Activated CD8-positive, alpha-beta memory T cell treated with anti-CD3 and anti-CD28 coated beads, Interleukin-2, amount 50 U/mL, for 1 hour (primary cell): Measurements from ENCODE around the gene OR2G6.
"Not testable (repeated sequence)": the region's sequence is repeated elsewhere in the genome, so short reads cannot be mapped to it uniquely, and the experiment has no call there.

Experiments used
- DNase-seq: peaks from one replicate; pipeline ENCODE4 v3.0.0-alpha.2; 2020; ENCODE audit errors: extremely low read depth

The OR2G6 gene

DNA sequence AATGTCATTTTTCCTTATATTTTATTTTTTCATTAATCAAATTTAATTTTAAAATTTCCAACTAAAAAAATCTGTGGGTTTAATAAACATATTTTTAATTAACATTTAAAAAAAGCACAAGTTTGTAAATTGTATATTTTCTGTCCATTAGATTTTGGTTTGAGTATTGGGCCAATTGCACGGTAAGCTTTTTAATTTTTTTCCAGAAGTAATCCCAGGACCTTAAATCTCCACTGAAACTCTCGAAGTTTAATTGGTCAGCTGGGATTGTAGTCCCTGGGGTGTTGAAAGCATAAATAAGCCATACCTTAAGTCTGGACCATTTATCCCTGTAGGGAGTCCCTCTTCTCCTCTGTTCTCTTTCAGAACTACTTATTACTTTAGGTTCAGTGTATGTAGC lies at the start of gene OR2G6:
OR2G6 (plus strand) TSS at position 301 of the 400 bp plus-strand sequence. CDS start 13,574 bp downstream, outside the sequence.
- DNase-seq: not testable (repeated sequence)

DNA sequence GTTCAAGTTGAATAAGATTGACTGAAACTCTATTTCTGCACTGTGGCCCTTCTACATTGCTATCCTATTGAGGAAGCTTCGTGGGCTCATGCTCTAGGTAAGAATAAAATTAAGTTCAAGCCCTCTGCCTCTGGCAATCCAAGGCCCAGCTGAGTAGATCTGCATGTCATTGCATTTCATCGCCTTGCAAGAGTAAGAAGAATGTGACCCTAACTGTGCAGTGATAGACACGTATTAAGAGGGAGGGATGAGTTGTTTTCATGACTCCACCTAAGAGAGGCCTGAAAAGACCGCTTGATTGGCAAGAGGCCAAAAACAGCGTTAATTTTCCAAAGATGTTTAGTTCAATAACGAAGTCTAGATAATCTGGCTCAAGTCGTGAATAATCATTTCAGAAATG lies 48.8 kb upstream of the OR2G6 start:
- not testable (repeated sequence) for DNase-seq

DNA sequence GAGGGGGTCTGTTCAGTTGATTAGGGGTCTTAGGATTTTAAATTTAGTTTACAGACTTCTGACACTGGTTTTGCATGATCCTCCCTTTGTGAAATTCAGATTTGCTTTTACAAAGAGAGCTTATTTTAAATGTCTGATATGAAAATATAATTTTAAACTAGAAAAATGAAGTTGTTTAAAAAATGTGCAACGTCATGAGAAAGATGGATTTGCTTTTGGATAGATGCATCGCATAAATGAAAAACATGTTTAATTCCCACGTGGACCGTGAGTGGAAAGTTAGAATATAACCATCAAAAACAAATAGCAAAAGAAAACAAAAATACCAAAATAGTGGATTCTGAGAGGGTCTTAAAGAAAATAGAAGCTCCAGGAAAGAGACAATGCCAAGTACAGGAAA lies 36.7 kb upstream of the OR2G6 start:
- DNase-seq: no peak

DNA sequence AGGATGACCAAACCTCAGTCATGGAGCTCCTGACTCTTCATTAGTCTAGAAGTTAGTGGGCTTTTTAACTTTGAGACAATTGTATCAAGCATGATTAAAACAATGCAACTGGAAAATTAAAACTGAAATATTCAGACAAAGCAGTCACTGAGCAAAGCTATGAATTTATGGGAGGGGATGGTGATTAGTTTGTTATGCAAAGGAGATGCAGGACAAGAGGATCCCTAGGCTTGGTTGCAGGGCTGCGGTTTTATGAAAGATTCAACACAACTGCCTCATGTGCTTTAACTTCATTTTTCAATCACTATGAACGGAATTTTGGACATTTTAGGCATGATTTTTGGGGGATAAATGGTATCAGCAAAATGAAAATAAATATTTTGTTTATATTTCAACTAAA lies 35.8 kb upstream of the OR2G6 start:
- not testable (repeated sequence) for DNase-seq

DNA sequence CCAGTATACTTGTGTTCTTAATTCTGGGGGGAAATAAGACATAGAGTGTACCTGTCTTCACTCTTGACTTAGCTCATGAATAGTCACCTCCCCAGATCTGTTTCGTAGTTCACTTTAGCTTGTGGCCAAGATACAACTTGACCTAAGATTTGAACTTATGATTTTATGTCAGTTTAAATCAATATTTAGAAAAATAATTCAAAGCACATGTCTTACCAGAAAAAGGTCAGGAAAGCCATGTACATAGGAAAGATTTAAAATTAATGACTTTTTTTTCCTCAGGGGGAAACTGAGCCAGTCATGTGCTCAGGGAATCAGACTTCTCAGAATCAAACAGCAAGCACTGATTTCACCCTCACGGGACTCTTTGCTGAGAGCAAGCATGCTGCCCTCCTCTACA lies 34.8 kb upstream of the OR2G6 start, which contains the start of gene OR2T3:
OR2T3 (plus strand) TSS at position 301 of the 400 bp plus-strand sequence; CDS start at position 301, 0 bp downstream.
- not testable (repeated sequence) for DNase-seq

DNA sequence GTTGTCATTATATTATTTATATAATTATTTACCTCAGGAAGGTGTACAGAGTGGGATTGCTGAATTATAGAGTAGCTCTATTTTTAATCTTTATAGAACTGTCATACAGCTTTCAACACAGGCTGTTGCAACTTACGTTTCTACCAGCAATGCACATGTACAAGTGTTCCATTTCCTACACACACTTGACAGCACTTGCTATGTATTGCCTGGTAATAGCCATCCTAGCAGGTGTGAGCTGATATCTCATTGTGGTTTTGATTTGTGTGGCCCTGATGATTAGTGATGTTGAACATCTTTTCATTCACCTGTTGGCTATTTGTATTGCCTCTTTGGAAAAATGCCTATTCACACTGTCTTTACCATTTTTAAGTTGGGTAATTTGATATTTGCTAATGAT lies 32.2 kb upstream of the OR2G6 start:
- DNase-seq: not testable (repeated sequence)

DNA sequence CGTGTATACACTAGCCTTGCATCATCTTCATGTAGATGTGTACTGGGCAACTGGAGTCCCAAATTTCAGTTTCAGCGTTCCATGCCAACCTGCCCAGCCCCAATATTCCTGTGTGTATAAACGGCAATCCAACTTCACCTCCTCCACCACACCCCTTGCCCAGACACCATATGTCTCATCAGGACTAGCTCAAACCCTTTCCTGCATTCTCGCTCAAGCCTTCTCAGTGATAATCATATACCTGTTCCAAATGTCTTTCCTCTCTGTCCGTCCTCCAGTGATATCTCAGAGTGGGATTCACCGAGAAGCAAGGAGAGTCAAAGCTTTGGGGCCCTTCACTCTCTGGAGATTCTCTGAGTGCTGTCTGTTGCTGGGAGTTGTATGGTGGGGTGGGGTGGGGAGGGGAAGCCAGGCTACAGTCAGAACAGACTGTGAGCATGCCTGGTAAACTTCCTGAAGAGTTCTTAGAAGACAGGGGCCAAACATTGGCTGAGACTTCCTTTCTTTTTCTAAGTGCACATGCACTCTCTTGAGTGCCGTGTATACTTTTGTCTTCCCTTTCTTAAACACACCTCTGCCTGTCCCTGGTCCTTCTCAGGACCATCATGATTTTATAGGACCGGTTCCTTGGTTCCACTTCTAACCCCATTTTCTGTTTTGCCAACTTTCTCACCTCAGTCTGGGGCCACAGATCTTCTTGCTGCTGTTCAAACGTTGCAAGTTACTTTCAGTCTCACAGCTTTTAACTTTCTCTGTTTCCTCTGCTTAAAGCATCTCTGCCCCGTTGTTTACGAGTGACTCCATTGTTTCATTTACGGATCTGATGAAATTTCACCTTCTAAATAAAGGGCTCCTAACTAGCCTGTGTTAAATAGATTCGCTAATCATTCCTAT lies 25.9 kb upstream of the OR2G6 start:
- not testable (repeated sequence) for DNase-seq

DNA sequence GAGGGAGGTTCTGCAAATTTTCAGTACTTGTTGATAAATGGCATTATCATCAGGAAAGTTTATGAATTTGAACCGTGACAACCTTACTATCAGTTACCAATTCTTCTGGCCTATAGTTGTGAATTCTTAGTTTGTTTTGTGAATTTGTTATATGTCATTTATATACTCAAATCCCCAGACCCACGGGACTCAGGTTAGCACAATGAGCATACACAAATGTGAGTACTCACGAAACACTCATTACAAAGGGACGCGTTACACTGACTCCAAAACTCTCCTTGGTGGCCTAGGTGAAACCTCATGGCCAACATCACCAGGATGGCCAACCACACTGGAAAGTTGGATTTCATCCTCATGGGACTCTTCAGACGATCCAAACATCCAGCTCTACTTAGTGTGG lies 19.6 kb upstream of the OR2G6 start, which contains the start of gene OR2T5:
OR2T5 (plus strand) TSS at position 301 of the 400 bp plus-strand sequence; CDS start at position 301, 0 bp downstream.
- DNase-seq: not testable (repeated sequence)

DNA sequence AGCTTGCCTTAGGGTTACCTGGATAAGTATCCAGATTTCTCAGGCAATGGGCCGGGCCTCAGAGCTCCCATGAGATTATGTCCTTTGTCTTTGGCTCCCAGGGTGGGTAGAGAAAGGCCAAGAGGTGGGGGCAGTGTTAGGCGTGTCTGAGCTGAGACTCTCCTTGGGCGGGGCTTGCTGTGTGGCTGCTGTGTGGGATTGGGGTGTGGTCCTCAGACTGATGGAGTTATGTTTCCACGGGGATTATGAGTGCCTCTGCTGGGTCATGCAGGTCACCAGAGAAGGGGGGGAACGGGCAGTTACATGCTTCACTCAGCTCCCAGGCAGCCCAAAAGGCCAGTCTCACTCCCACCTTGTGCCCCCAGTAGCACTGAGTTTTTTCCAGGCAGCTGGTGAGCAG lies 11.2 kb upstream of the OR2G6 start:
- not testable (repeated sequence) for DNase-seq

DNA sequence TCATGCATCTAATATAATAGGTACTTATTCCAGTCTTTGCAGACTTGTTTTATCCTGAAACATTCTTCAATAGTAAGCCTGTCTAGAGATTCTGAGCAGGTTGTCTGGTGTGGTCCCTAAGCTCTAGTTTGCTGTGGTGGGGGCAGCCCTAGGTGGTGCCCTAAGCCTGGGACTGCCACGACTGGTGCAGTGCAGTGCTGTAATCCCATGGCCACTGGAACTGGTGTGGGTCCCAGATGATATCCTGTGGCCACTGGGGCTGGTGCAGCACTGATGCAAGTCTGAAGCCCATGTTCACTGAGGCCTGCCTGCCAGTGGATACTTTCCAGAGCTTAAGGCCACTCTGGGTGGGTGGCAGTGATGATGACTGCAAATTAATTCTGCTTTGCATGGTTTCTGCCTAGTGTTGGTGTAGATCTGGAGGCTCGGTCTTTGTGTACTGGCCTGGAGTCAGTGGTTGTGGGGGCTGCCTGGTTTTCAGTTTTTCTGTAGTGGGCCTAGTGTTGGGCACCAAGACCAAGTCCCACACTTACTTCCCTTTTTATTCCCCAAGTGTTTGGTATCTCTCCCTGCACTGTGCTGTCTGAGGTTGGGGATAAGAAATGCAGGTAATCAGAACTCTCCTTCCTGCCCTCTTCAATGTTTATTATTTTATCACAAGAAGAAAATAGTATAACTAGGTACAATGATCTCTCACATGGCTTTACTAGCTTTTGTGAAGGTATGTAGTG lies 7.4 kb upstream of the OR2G6 start:
- not testable (repeated sequence) for DNase-seq

DNA sequence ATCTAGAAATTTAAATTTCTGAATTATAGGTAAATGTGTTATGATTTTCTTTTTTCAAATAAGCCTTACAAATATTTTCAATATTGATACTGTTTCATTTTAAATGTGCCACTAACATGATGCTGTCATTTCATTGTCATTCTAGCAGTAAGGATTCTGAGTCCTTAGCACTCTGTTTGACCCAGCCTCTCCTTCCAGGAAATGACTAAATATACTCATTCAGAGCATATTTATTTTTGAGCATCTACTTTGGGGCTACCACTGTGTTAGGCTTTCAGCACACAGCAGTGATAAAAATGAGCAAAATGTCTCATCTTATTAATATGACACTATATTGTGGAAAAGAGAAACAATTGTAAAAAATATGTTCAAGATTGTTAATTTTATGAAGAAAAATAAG lies 2.3 kb downstream of the OR2G6 start:
- not testable (repeated sequence) for DNase-seq

DNA sequence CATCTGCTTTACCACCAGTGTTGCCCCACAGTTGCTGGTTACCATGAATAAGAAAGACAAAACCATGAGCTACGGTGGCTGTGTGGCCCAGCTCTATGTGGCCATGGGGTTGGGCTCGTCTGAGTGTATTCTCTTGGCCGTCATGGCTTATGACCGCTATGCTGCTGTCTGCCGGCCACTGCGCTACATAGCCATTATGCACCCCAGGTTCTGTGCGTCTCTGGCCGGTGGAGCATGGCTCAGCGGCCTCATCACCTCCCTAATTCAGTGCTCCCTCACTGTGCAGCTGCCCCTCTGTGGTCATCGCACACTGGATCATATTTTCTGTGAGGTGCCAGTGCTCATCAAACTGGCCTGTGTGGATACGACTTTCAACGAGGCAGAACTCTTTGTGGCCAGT lies 14.0 kb downstream of the OR2G6 start:
- DNase-seq: no peak

DNA sequence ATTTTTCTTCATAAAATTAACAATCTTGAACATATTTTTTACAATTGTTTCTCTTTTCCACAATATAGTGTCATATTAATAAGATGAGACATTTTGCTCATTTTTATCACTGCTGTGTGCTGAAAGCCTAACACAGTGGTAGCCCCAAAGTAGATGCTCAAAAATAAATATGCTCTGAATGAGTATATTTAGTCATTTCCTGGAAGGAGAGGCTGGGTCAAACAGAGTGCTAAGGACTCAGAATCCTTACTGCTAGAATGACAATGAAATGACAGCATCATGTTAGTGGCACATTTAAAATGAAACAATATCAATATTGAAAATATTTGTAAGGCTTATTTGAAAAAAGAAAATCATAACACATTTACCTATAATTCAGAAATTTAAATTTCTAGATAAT lies 29.6 kb downstream of the OR2G6 start:
- not testable (repeated sequence) for DNase-seq

DNA sequence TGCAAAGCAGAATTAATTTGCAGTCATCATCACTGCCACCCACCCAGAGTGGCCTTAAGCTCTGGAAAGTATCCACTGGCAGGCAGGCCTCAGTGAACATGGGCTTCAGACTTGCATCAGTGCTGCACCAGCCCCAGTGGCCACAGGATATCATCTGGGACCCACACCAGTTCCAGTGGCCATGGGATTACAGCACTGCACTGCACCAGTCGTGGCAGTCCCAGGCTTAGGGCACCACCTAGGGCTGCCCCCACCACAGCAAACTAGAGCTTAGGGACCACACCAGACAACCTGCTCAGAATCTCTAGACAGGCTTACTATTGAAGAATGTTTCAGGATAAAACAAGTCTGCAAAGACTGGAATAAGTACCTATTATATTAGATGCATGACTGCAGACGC lies 39.5 kb downstream of the OR2G6 start:
- DNase-seq: not testable (repeated sequence)

DNA sequence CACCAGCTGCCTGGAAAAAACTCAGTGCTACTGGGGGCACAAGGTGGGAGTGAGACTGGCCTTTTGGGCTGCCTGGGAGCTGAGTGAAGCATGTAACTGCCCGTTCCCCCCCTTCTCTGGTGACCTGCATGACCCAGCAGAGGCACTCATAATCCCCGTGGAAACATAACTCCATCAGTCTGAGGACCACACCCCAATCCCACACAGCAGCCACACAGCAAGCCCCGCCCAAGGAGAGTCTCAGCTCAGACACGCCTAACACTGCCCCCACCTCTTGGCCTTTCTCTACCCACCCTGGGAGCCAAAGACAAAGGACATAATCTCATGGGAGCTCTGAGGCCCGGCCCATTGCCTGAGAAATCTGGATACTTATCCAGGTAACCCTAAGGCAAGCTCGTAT lies 43.2 kb downstream of the OR2G6 start:
- DNase-seq: not testable (repeated sequence)

DNA sequence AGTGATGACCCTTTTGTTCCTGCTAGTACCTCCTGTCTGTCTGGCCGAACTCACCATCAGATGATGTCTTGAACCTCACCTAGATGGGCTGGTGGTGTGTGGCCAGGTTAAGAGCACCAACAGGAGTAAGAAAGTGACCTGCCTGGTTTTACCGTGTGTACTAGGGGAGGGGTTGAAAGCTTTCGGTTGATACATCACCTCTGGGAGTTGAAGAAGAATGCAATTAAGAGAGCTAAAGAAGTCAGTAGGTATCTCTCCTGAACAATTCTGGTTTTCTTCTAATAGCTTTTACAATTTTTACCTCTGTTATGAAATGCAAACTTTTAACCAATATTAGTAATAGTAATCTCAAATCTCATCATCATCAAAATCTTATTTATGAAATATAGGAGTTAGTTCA lies 54.8 kb downstream of the OR2G6 start, which contains the start of gene OR2T29:
OR2T29 (minus strand) TSS at position 101 of the 400 bp plus-strand sequence. CDS start 3,281 bp downstream, outside the sequence.
- not testable (repeated sequence) for DNase-seq

DNA sequence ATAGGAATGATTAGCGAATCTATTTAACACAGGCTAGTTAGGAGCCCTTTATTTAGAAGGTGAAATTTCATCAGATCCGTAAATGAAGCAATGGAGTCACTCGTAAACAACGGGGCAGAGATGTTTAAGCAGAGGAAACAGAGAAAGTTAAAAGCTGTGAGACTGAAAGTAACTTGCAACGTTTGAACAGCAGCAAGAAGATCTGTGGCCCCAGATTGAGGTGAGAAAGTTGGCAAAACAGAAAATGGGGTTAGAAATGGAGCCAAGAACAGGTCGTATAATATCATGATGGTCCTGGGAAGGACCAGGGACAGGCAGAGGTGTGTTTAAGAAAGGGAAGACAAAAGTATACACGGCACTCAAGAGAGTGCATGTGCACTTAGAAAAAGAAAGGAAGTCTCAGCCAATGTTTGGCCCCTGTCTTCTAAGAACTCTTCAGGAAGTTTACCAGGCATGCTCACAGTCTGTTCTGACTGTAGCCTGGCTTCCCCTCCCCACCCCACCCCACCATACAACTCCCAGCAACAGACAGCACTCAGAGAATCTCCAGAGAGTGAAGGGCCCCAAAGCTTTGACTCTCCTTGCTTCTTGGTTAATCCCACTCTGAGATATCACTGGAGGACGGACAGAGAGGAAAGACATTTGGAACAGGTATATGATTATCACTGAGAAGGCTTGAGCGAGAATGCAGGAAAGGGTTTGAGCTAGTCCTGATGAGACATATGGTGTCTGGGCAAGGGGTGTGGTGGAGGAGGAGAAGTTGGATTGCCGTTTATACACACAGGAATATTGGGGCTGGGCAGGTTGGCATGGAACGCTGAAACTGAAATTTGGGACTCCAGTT lies 57.9 kb downstream of the OR2G6 start:
- DNase-seq: not testable (repeated sequence)

DNA sequence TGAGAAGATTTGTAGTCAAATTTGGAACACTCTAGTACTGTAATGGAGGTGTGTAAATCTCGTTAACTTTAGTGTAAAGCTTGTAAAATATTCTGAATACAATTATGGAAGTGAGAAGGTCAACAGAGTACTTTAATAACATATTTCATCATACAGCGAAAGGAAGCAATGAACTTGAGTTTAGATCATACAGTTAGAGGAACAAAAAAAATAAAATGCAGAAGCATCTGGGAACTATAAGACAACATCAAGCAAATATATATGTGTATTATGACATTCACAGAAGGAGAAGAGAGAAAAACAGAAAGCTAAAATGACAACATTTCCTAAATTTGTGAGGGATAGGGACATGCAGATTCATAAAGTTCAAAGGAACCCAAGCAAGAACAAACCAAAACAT lies 61.2 kb downstream of the OR2G6 start:
- DNase-seq: not testable (repeated sequence)

DNA sequence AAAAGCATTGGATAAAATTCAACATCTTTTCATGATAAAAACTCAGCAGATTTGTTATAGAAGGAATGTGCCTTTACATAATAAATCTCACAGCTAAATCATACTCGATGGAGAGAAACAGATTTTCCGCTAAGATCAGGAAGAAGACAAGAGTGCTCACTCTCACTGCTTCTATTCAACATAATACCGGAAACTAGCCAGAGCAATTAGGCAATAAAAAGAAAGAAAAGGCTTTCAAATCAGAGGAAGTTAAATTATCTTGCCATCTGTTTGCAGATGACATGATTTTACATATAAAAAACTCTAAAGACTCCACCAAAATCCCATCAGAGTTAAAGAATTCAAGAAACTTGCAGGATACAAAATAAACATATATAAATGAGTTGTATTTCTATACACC lies 62.9 kb downstream of the OR2G6 start:
- DNase-seq: not testable (repeated sequence)

DNA sequence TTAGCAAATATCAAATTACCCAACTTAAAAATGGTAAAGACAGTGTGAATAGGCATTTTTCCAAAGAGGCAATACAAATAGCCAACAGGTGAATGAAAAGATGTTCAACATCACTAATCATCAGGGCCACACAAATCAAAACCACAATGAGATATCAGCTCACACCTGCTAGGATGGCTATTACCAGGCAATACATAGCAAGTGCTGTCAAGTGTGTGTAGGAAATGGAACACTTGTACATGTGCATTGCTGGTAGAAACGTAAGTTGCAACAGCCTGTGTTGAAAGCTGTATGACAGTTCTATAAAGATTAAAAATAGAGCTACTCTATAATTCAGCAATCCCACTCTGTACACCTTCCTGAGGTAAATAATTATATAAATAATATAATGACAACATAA lies 64.2 kb downstream of the OR2G6 start:
- DNase-seq: not testable (repeated sequence)

DNA sequence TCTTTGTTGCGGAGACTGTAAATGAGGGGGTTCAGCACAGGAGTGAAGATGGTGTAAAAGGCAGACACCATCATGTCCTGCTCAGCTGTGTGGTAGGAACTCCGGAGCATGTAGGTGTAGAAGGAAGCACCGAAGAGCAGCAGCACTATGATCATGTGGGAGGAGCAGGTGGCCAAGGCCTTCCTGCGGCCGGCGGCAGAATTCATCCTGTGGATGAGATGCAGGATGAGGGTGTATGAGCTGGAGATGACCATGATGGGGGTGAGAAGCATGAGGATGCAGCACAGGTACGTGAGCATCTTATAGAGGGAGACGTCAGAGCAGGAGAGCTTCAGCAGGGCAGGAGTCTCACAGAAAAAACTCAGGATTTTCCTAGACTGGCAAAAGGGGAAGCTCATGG lies 66.0 kb downstream of the OR2G6 start:
- not testable (repeated sequence) for DNase-seq
